Lower lobe of right lung (tissue), 2 donors: ENCODE data around the gene ANXA3. TPM values are rescaled to one million over a fixed set of nuclear protein-coding genes. Genes with fewer than 3 reads are reported as not detected.

Source experiments
- ATAC-seq, 2 donors: fragments of 200-7000 bp; cut with Tn5 transposase; one replicate each; pipeline ENCODE4 v1.9.1; 2020 to 2022; ENCODE audit warnings: mild to moderate bottlenecking in 2 of 2, moderate library complexity in 2 of 2
- DNase-seq: peaks from one replicate; pipeline ENCODE4 v3.0.0-alpha.2; 2020
- H3K27ac ChIP-seq: fragments of 200-600 bp; one replicate; pipeline ENCODE4 v1.8.0; 2022
- H3K27me3 ChIP-seq: fragments of 200-600 bp; one replicate; pipeline ENCODE4 v1.8.0; 2022; ENCODE audit warnings: low read depth
- H3K36me3 ChIP-seq: fragments of 200-600 bp; one replicate; pipeline ENCODE4 v1.8.0; 2022; ENCODE audit warnings: mild to moderate bottlenecking
- H3K4me1 ChIP-seq: fragments of 200-600 bp; one replicate; pipeline ENCODE4 v1.8.0; 2022
- H3K4me3 ChIP-seq: fragments of 200-600 bp; one replicate; pipeline ENCODE4 v1.8.0; 2022; ENCODE audit warnings: mild to moderate bottlenecking
- H3K9me3 ChIP-seq: fragments of 200-600 bp; one replicate; pipeline ENCODE4 v1.8.0; 2022
- CTCF ChIP-seq: fragments of 200-600 bp; IDR thresholded peaks from one replicate; pipeline ENCODE4 v1.8.0; 2022; ENCODE audit warnings: antibody characterized with exemption, mild to moderate bottlenecking
- intact Hi-C: fragments of 100-400 bp; cut with DNase I; formaldehyde crosslinking; loops from one replicate; pipeline ENCODE4 v1.11.0; 2022
- total RNA-seq: library from RNA; stranded (reverse); fragmentation: NEBNext Ultra II Directional; extraction: Animal tissue kit (Norgen Biotek cat#: 25700); gene quantifications from one replicate; pipeline ENCODE4 v1.2.1, GENCODE V29; 2021
- donor health status: DM: no; HTN: yes; CAD: no; lungs with severe emphysema.

Gene ANXA3
- total RNA-seq, 1 donor from 2014 or later = 148 TPM

- no peak for TF ChIP-seq CTCF
Observed at GRCh38 chr4:78627966-78628678, 76.6 kb downstream of the ANXA3 start.

GRCh38 chr4:78629991-78630541 is 78.5 kb downstream of the ANXA3 start:
- Histone ChIP-seq H3K4me3 (no peak overlapping the region), H3K27ac (peak overlapping the region; percentile 1), H3K27me3 (no peaks in the 10 kb centered on the region), H3K9me3 (no peaks in the 10 kb centered on the region), H3K36me3 (no peaks in the 10 kb centered on the region), H3K4me1 (no peaks in the 10 kb centered on the region)
- ATAC-seq (peak; percentile 37 to 48), DNase-seq (peak; percentile 55)
- intact Hi-C loops = no loop called here
- no peak for TF ChIP-seq CTCF

More at GRCh38 chr4:78627966-78628678, 76.6 kb downstream of the ANXA3 start:
- ATAC-seq (no peak), DNase-seq (no peak)
- H3K27ac ChIP-seq = no peak overlapping the region
- no peaks in the 10 kb centered on the region for H3K4me1 ChIP-seq
- no peaks in the 10 kb centered on the region for H3K27me3 ChIP-seq
- H3K36me3 ChIP-seq = no peaks in the 10 kb centered on the region
- intact Hi-C loops = no loop called here
- H3K4me3 ChIP-seq = no peak overlapping the region
- H3K9me3 ChIP-seq = no peaks in the 10 kb centered on the region

GRCh38 chr4:78630615-78631014 is 79.0 kb downstream of the ANXA3 start:
- Histone ChIP-seq H3K4me1 (no peaks in the 10 kb centered on the region), H3K27ac (peak overlapping the region; percentile 1), H3K9me3 (no peaks in the 10 kb centered on the region), H3K36me3 (no peaks in the 10 kb centered on the region), H3K27me3 (no peaks in the 10 kb centered on the region), H3K4me3 (no peak overlapping the region)
- no peak for DNase-seq
- ATAC-seq = no peak
- TF ChIP-seq CTCF = no peak
- intact Hi-C loops = no loop called here

GRCh38 chr4:78634011-78634664 is 82.6 kb downstream of the ANXA3 start:
- intact Hi-C loops = no loop called here
- H3K4me1 ChIP-seq = peaks cover 7% of the 10 kb centered on the region

More at GRCh38 chr4:78634011-78634664, 82.6 kb downstream of the ANXA3 start:
- H3K9me3 ChIP-seq = no peaks in the 10 kb centered on the region
- H3K4me3 ChIP-seq = no peak overlapping the region
- no peaks in the 10 kb centered on the region for H3K27me3 ChIP-seq
- DNase-seq (peak; percentile 48), ATAC-seq (peak; percentile 70 to 73)
- no peak overlapping the region for H3K27ac ChIP-seq
- H3K36me3 ChIP-seq = no peaks in the 10 kb centered on the region
- no peak for TF ChIP-seq CTCF
